GM12801 (cell line): Measurements from ENCODE around the gene ATG16L2.

Experiments used
- CTCF ChIP-seq: IDR thresholded peaks from one replicate; pipeline ENCODE4 v1.5.1; 2011; ENCODE audit warnings: control low read depth; ENCODE audit not compliant: insufficient read length; ENCODE audit errors: extremely low read depth

Gene ATG16L2

GRCh38 chr11:72833083-72833733 lies 19.0 kb downstream of the ATG16L2 start:
- TF ChIP-seq CTCF = no peak

- no peak for TF ChIP-seq CTCF
Observed at GRCh38 chr11:72833811-72834493, 19.7 kb downstream of the ATG16L2 start.

- TF ChIP-seq CTCF = no peak
Observed at GRCh38 chr11:72834905-72835304, 20.7 kb downstream of the ATG16L2 start.

DNA sequence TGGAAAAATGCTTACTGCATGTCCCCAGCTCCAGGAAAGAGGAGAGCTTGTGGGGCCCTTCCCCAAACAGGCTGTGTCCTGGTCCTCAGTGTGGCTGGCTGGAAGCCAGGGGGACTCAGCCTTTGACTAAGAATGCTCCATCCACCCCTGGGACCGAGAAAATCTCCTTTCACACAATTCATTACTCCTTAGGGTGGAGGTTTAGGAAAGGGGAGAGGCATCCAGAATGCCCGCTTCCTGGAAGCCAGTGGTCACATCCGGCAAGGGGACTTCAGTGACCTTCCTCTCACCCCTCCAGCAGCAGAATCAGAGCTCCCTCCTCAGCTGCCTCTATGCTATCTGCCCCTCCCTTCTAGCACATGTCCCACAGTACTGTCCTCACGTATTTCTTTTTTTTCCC lies 21.9 kb downstream of the ATG16L2 start:
- no peak for TF ChIP-seq CTCF

DNA sequence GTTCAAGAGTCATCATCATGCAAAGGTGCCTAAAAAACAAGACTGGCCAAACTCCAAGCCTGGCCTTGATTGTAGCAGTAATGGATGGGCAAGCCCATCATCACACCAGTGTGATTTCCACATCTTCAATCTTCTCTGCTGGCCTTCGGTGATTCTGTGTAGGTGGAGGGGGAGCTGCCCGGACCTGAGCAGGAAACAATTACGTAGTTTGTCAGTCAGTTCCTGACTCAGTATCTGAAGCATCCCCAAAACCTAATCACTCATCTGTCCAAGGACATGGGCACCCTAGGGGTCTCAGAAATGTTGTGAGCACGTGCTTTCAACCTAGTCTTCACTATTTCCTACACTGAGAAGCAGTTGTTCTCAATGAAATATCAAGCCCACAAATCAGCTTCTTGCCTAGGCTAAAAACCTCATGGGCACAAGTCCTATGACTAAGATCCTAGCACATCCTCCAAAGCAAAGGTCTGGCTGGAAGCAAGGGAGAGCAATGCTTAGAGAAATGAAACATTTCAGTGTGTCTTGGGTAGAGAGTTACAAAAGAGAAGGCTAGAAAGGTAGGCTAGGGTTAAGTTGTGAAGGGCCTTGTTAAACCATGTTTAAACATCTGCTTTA lies 24.6 kb downstream of the ATG16L2 start:
- TF ChIP-seq CTCF = no peak

- TF ChIP-seq CTCF = no peak
Observed at GRCh38 chr11:72840780-72841179, 26.6 kb downstream of the ATG16L2 start.

- TF ChIP-seq CTCF = no peak
Observed at GRCh38 chr11:72841397-72841796, 27.2 kb downstream of the ATG16L2 start.
